ENCODE data around the gene SKAP2. TPM values are rescaled to one million over a fixed set of nuclear protein-coding genes. Genes with fewer than 3 reads are reported as not detected.

SKAP2 gene
- total RNA-seq, 4 donors from 2014 or later = 54.3 to 83.1 (median 76.1) TPM

GRCh38 chr7:26670290-26670689 lies 194.1 kb downstream of the SKAP2 start:
- no peak overlapping the region for H3K4me3 ChIP-seq
- TF ChIP-seq CTCF (IDR thresholded peaks at IDR 0.05) = no peak
- TF ChIP-seq POLR2A (IDR thresholded peaks at IDR 0.05) = no peak
- TF ChIP-seq POLR2AphosphoS5 (IDR thresholded peaks at IDR 0.05) = no peak
- TF ChIP-seq EP300 (IDR thresholded peaks at IDR 0.05) = no peak
- peaks cover 0 to 6% (median 0%) of the 10 kb centered on the region in 3 donors for H3K4me1 ChIP-seq
- no peaks in the 10 kb centered on the region for H3K27me3 ChIP-seq
- WGBS, 2 donors (ENCODE audit: low coverage in 1 of 2) = 7 to 66% methylated on average over 2 of the region's 2 CpGs
- H3K36me3 ChIP-seq = no peaks in the 10 kb centered on the region
- ATAC-seq = no peak
- H3K9me3 ChIP-seq = no peaks in the 10 kb centered on the region
- H3K27ac ChIP-seq = no peak overlapping the region

GRCh38 chr7:26668821-26669220 lies 195.6 kb downstream of the SKAP2 start:
- WGBS, 2 donors (ENCODE audit: low coverage in 1 of 2) = 85 to 97% methylated on average over 4 of the region's 4 CpGs
- H3K9me3 ChIP-seq = no peaks in the 10 kb centered on the region
- TF ChIP-seq EP300 (IDR thresholded peaks at IDR 0.05) (peak; percentile 8), CTCF (IDR thresholded peaks at IDR 0.05) (no peak)
- no peak overlapping the region for H3K4me3 ChIP-seq
- no peaks in the 10 kb centered on the region for H3K27me3 ChIP-seq
- H3K36me3 ChIP-seq = no peaks in the 10 kb centered on the region
- H3K27ac ChIP-seq = no peak overlapping the region
- peaks cover 0 to 6% (median 0%) of the 10 kb centered on the region in 3 donors for H3K4me1 ChIP-seq
- no peak for ATAC-seq

GRCh38 chr7:26667514-26668133 lies 196.8 kb downstream of the SKAP2 start:
- TF ChIP-seq EP300 (IDR thresholded peaks at IDR 0.05) (no peak), CTCF (IDR thresholded peaks at IDR 0.05) (peak; percentile 30 to 81 (median 62))
- peak; percentile 62 for ATAC-seq
- WGBS, 2 donors (ENCODE audit: low coverage in 1 of 2) = 13 to 18% methylated on average over 5 of the region's 5 CpGs
- Histone ChIP-seq H3K27ac (no peak overlapping the region), H3K4me1 (peaks cover 0 to 6% (median 0%) of the 10 kb centered on the region in 3 donors), H3K36me3 (peaks cover 0 to 3% of the 10 kb centered on the region in 2 donors), H3K9me3 (no peaks in the 10 kb centered on the region), H3K27me3 (no peaks in the 10 kb centered on the region), H3K4me3 (no peak overlapping the region)

GRCh38 chr7:26664735-26665416 lies 199.5 kb downstream of the SKAP2 start:
- H3K27ac ChIP-seq = no peak overlapping the region
- peaks cover 0 to under 1% (median 0%) of the 10 kb centered on the region in 3 donors for H3K4me1 ChIP-seq
- no peaks in the 10 kb centered on the region for H3K27me3 ChIP-seq
- TF ChIP-seq CTCF (IDR thresholded peaks at IDR 0.05) = no peak
- no peak for TF ChIP-seq POLR2AphosphoS5 (IDR thresholded peaks at IDR 0.05)
- no peak for TF ChIP-seq EP300 (IDR thresholded peaks at IDR 0.05)
- TF ChIP-seq POLR2A (IDR thresholded peaks at IDR 0.05) = no peak
- H3K36me3 ChIP-seq = peaks cover 0 to 3% of the 10 kb centered on the region in 2 donors
- WGBS, 2 donors (ENCODE audit: low coverage in 1 of 2) = 68 to 71% methylated on average over 4 to 5 of the region's 5 CpGs
- H3K4me3 ChIP-seq = no peak overlapping the region
- ATAC-seq = no peak
- H3K9me3 ChIP-seq = no peaks in the 10 kb centered on the region

GRCh38 chr7:26664274-26664673 lies 200.1 kb downstream of the SKAP2 start:
- no peaks in the 10 kb centered on the region for H3K9me3 ChIP-seq
- H3K36me3 ChIP-seq = peaks cover 0 to 3% of the 10 kb centered on the region in 2 donors
- H3K27ac ChIP-seq = no peak overlapping the region
- ATAC-seq = no peak
- WGBS, 2 donors (ENCODE audit: low coverage in 1 of 2) = 100% methylated on average over 1 of the region's 1 CpG
- H3K4me1 ChIP-seq = no peaks in the 10 kb centered on the region
- H3K27me3 ChIP-seq = no peaks in the 10 kb centered on the region
- H3K4me3 ChIP-seq = no peak overlapping the region
- no peak for TF ChIP-seq POLR2AphosphoS5 (IDR thresholded peaks at IDR 0.05)
- no peak for TF ChIP-seq POLR2A (IDR thresholded peaks at IDR 0.05)
- no peak for TF ChIP-seq EP300 (IDR thresholded peaks at IDR 0.05)
- no peak for TF ChIP-seq CTCF (IDR thresholded peaks at IDR 0.05)
